NCI-H82 treated with DMSO at 0.1 percent for 48 hours (cell line): Measurements from ENCODE around the gene UBE2U.
A peak's percentile ranks its signal among the peaks of the same experiment; 100 is the strongest.

Experiments used
- DNase-seq: peaks from one replicate; lab custom pipeline; 2025; ENCODE audit not compliant: unreplicated experiment; lab: John Stamatoyannopoulos, UW

UBE2U gene

GRCh38 chr1:64203420-64203819 lies at the start of gene UBE2U:
Gene UBE2U, plus strand, starts transcription at chr1:64203623. Its CDS starts 428 bp downstream, at chr1:64204051.
- DNase-seq: no peak

- no peak for DNase-seq
Measured at GRCh38 chr1:64155278-64155677, 48.1 kb upstream of the UBE2U start.

GRCh38 chr1:64161357-64161941 lies 42.0 kb upstream of the UBE2U start:
- DNase-seq: no peak

- peak; percentile 14 for DNase-seq
Measured at GRCh38 chr1:64162151-64162550, 41.3 kb upstream of the UBE2U start.

GRCh38 chr1:64162804-64163203 lies 40.6 kb upstream of the UBE2U start:
- DNase-seq: no peak

- DNase-seq: no peak
Measured at GRCh38 chr1:64163431-64163830, 40.0 kb upstream of the UBE2U start.

GRCh38 chr1:64163970-64164369 lies 39.5 kb upstream of the UBE2U start:
- no peak for DNase-seq

- DNase-seq: no peak
Measured at GRCh38 chr1:64166629-64167028, 36.8 kb upstream of the UBE2U start.

GRCh38 chr1:64167176-64167575 lies 36.2 kb upstream of the UBE2U start:
- DNase-seq: no peak

GRCh38 chr1:64171246-64171645 lies 32.2 kb upstream of the UBE2U start:
- no peak for DNase-seq

- DNase-seq: no peak
Measured at GRCh38 chr1:64171797-64172281, 31.6 kb upstream of the UBE2U start.

- DNase-seq: no peak
Measured at GRCh38 chr1:64172458-64172983, 30.9 kb upstream of the UBE2U start.

- no peak for DNase-seq
Measured at GRCh38 chr1:64173336-64173940, 30.0 kb upstream of the UBE2U start.

- no peak for DNase-seq
Measured at GRCh38 chr1:64175639-64176038, 27.8 kb upstream of the UBE2U start.

- no peak for DNase-seq
Measured at GRCh38 chr1:64176659-64177058, 26.8 kb upstream of the UBE2U start.

- no peak for DNase-seq
Measured at GRCh38 chr1:64179588-64179987, 23.8 kb upstream of the UBE2U start.

- DNase-seq: no peak
Measured at GRCh38 chr1:64182207-64182606, 21.2 kb upstream of the UBE2U start.

GRCh38 chr1:64183395-64184002 lies 19.9 kb upstream of the UBE2U start:
- DNase-seq: no peak

GRCh38 chr1:64184003-64184440 lies 19.4 kb upstream of the UBE2U start:
- no peak for DNase-seq

GRCh38 chr1:64186138-64186897 lies 17.1 kb upstream of the UBE2U start:
- no peak for DNase-seq

GRCh38 chr1:64186898-64187280 lies 16.5 kb upstream of the UBE2U start:
- no peak for DNase-seq
